OCI-LY7 (cell line): ENCODE data around the gene TMEM14A. TPM values are rescaled to one million over a fixed set of nuclear protein-coding genes. Genes with fewer than 3 reads are reported as not detected.

Experiments
- BruUV-seq: library from RNA; stranded (reverse); fragments of 400-500 nt; replicated peaks from 2 replicates; lab custom pipeline; 2021; lab: Mats Ljungman, UMichigan
- CTCF ChIA-PET: fragments of 300-600 bp; sonication (Branson Sonifier 250); formaldehyde crosslinking; loops from one replicate; lab custom pipeline; 2022; ENCODE audit warnings: antibody characterized with exemption; ENCODE audit not compliant: unreplicated experiment; lab: Charles Lee
- POLR2A ChIA-PET: fragments of 300-600 bp; sonication (Branson Sonifier 250); formaldehyde crosslinking; loops from one replicate; lab custom pipeline; 2022; ENCODE audit warnings: antibody characterized with exemption; lab: Charles Lee
- DNase-seq: peaks from one replicate; pipeline ENCODE4 v3.0.0-alpha.2; 2015; ENCODE audit warnings: low spot score
- H2AFZ ChIP-seq: fragments of 200-600 bp; sonication (generic), shearing (Covaris generic); 2 replicates; pipeline ENCODE4 v1.6.1; 2014; ENCODE audit warnings: mild to moderate bottlenecking, antibody characterized with exemption, low read length, moderate library complexity
- H3K27ac ChIP-seq: fragments of 200-600 bp; sonication (generic); 2 replicates; pipeline ENCODE4 v1.5.1; 2014; ENCODE audit warnings: mixed run types, low read depth, mild to moderate bottlenecking, moderate library complexity, low read length, inconsistent platforms; ENCODE audit not compliant: poor library complexity, severe bottlenecking
- H3K36me3 ChIP-seq: fragments of 200-600 bp; sonication (generic); 2 replicates; pipeline ENCODE4 v1.6.1; 2014; ENCODE audit warnings: mild to moderate bottlenecking, antibody characterized with exemption, low read length, moderate library complexity, mixed read lengths; ENCODE audit not compliant: insufficient read depth
- H3K4me1 ChIP-seq: fragments of 200-600 bp; sonication (generic); 2 replicates; pipeline ENCODE4 v1.5.1; 2014; ENCODE audit warnings: mild to moderate bottlenecking, low read length; ENCODE audit not compliant: insufficient read depth, poor library complexity, severe bottlenecking
- H3K4me2 ChIP-seq: fragments of 200-600 bp; sonication (generic); 2 replicates; pipeline ENCODE4 v1.6.1; 2014; ENCODE audit warnings: mild to moderate bottlenecking, low read length
- H3K4me3 ChIP-seq: fragments of 200-600 bp; sonication (generic); 2 replicates; pipeline ENCODE4 v1.5.1; 2014; ENCODE audit warnings: mild to moderate bottlenecking, low read depth, low read length; ENCODE audit not compliant: poor library complexity, severe bottlenecking
- H3K79me2 ChIP-seq: fragments of 200-600 bp; sonication (generic); 2 replicates; pipeline ENCODE4 v1.6.1; 2016; ENCODE audit warnings: low read depth, mild to moderate bottlenecking, low read length, moderate library complexity, mixed read lengths; ENCODE audit not compliant: insufficient read depth
- H3K9me2 ChIP-seq: fragments of 200-600 bp; sonication (generic); 2 replicates; pipeline ENCODE4 v1.6.1; 2016; ENCODE audit warnings: mild to moderate bottlenecking, low read length, mixed read lengths; ENCODE audit not compliant: insufficient read depth
- H3K9me3 ChIP-seq: fragments of 200-600 bp; sonication (generic); 2 replicates; pipeline ENCODE4 v1.6.1; 2014; ENCODE audit warnings: mild to moderate bottlenecking, mixed run types, low read length, mixed read lengths
- H4K20me1 ChIP-seq: fragments of 200-600 bp; sonication (generic); 2 replicates; pipeline ENCODE4 v1.6.1; 2014; ENCODE audit warnings: mild to moderate bottlenecking, antibody characterized with exemption, low read length, moderate library complexity, mixed read lengths; ENCODE audit not compliant: insufficient read depth
- EZH2phosphoT487 ChIP-seq: fragments of 200-600 bp; sonication (generic); IDR thresholded peaks from 2 replicates; pipeline ENCODE4 v1.6.1; 2018; ENCODE audit warnings: low read depth, borderline replicate concordance, mild to moderate bottlenecking, mixed run types, antibody characterized with exemption, low read length, moderate library complexity, mixed read lengths
- intact Hi-C: fragments of 100-400 bp; cut with micrococcal nuclease; formaldehyde crosslinking; loops from one replicate; pipeline ENCODE4 v1.10.0; 2022; ENCODE audit not compliant: unreplicated experiment
- total RNA-seq, 2 experiments: library from RNA; depleted of rRNA in 1 of 2; stranded (reverse); fragments of >200 nt in 1 of 2; shearing (Covaris generic) in 1 of 2; gene quantifications; 2 replicates each; pipeline ENCODE4 v1.2.3, GENCODE V29; 2014 to 2022
- TF ChIP-seq, protein P1 (sequence below): fragments of 200-600 bp; sonication (generic); conservative IDR thresholded peaks from 2 replicates; pipeline ENCODE4 v1.5.1; 2014; ENCODE audit warnings: mild to moderate bottlenecking, antibody characterized with exemption, low read length, moderate library complexity, mixed read lengths

Gene TMEM14A
- total RNA-seq, 2 experiments from 2014 or later: 17.8 to 32.7 TPM

- H3K36me3 ChIP-seq: no peaks in the 10 kb centered on the region
- BruUV-seq: no TSS peak
- no peak overlapping the region for H2AFZ ChIP-seq
- no peak overlapping the region for H3K4me3 ChIP-seq
- DNase-seq: no peak
- no peaks in the 10 kb centered on the region for H3K9me3 ChIP-seq
- no peaks in the 10 kb centered on the region for H3K9me2 ChIP-seq
- no peak overlapping the region for H3K4me2 ChIP-seq
- no peaks in the 10 kb centered on the region for H4K20me1 ChIP-seq
- no peak overlapping the region for H3K27ac ChIP-seq
- H3K79me2 ChIP-seq: no peaks in the 10 kb centered on the region
- POLR2A ChIA-PET: no interaction called here
- CTCF ChIA-PET: no interaction called here
- intact Hi-C loops: no loop called here
- TF ChIP-seq EZH2phosphoT487: no peak
- TF ChIP-seq, protein P1, sequence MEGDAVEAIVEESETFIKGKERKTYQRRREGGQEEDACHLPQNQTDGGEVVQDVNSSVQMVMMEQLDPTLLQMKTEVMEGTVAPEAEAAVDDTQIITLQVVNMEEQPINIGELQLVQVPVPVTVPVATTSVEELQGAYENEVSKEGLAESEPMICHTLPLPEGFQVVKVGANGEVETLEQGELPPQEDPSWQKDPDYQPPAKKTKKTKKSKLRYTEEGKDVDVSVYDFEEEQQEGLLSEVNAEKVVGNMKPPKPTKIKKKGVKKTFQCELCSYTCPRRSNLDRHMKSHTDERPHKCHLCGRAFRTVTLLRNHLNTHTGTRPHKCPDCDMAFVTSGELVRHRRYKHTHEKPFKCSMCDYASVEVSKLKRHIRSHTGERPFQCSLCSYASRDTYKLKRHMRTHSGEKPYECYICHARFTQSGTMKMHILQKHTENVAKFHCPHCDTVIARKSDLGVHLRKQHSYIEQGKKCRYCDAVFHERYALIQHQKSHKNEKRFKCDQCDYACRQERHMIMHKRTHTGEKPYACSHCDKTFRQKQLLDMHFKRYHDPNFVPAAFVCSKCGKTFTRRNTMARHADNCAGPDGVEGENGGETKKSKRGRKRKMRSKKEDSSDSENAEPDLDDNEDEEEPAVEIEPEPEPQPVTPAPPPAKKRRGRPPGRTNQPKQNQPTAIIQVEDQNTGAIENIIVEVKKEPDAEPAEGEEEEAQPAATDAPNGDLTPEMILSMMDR: no peak
- peaks cover 7% of the 10 kb centered on the region for H3K4me1 ChIP-seq
These were observed 22.9 kb downstream of the TMEM14A start for GRCh38 chr6:52693773-52694172.

- H3K4me1 ChIP-seq: peaks cover 7% of the 10 kb centered on the region
- H2AFZ ChIP-seq: no peak overlapping the region
- H3K9me2 ChIP-seq: no peaks in the 10 kb centered on the region
- no peaks in the 10 kb centered on the region for H4K20me1 ChIP-seq
- TF ChIP-seq, protein P1: no peak
- TF ChIP-seq EZH2phosphoT487: no peak
- H3K36me3 ChIP-seq: no peaks in the 10 kb centered on the region
- H3K27ac ChIP-seq: no peak overlapping the region
- POLR2A ChIA-PET: interaction anchor here (2.6 kb wide), 1 partner anchor 9 kb away, joined by 8 read pairs; no protein-coding TSS in a partner anchor
- no peak for DNase-seq
- H3K4me2 ChIP-seq: no peak overlapping the region
- H3K79me2 ChIP-seq: no peaks in the 10 kb centered on the region
- H3K9me3 ChIP-seq: no peaks in the 10 kb centered on the region
- BruUV-seq: no TSS peak
- intact Hi-C loops: no loop called here
- CTCF ChIA-PET: no interaction called here
- H3K4me3 ChIP-seq: no peak overlapping the region
These were observed 23.5 kb downstream of the TMEM14A start for GRCh38 chr6:52694404-52694803.

DNA sequence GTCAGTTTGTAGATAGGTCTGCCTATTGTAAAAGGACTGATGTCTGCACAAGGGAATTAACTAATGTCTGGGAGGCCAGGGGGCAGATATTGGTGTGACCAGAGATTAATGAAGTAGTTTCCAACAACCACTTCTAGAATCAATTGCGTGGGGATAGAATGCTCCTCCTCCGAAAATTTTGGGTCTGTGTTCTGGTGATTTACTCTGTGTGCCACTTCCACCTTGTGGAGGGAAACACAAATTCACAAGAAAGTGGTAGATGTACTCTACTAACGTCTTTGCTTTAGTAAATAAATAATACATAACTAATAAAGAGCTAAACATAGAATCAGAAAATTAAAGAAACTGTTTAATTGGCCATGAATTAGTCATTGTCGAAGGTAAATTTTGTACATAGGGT is 25.5 kb downstream of the TMEM14A start:
- intact Hi-C loops: no loop called here
- POLR2A ChIA-PET: interaction anchor here (0.5 to 2.6 kb wide), 10 partner anchors 10 to 1978 kb away, joined by 3 to 8 read pairs (median 4); no protein-coding TSS in a partner anchor
- no TSS peak for BruUV-seq
- Histone ChIP-seq H3K9me2 (no peaks in the 10 kb centered on the region), H3K4me2 (no peak overlapping the region), H3K4me1 (peaks cover 7% of the 10 kb centered on the region), H3K27ac (no peak overlapping the region), H3K4me3 (no peak overlapping the region), H3K9me3 (no peaks in the 10 kb centered on the region), H4K20me1 (no peaks in the 10 kb centered on the region), H3K79me2 (no peaks in the 10 kb centered on the region), H2AFZ (no peak overlapping the region), H3K36me3 (no peaks in the 10 kb centered on the region)
- TF ChIP-seq, protein P1: peak; percentile 54; the same call in 1 of the 2 replicates
- no peak for TF ChIP-seq EZH2phosphoT487
- CTCF ChIA-PET: interaction anchor here (1.0 kb wide), 1 partner anchor 23 kb away, joined by 3 read pairs; no protein-coding TSS in a partner anchor
- DNase-seq: peak; percentile 8
